ENCODE results near the gene TMEFF1. TPM values are rescaled to one million over a fixed set of nuclear protein-coding genes. Genes with fewer than 3 reads are reported as not detected.
"Not testable (repeated sequence)": the region's sequence is repeated elsewhere in the genome, so short reads cannot be mapped to it uniquely, and the experiment has no call there.

The TMEFF1 gene
- 53.0 TPM for total RNA-seq

GRCh38 chr9:100472788-100473275, at the start of gene TMEFF1:
TMEFF1 (plus strand) TSS chr9:100473149; CDS start chr9:100473545, 396 bp downstream.
- DNase-seq (ENCODE audit: low spot score in 2 of 2) (peak; percentile 82 to 88), FAIRE-seq (no peak)

GRCh38 chr9:100425758-100426157, 47.2 kb upstream of the TMEFF1 start:
- FAIRE-seq (no peak), DNase-seq (ENCODE audit: low spot score in 2 of 2) (no peak)

- DNase-seq (ENCODE audit: low spot score in 2 of 2) (no peak), FAIRE-seq (no peak)
Observed at GRCh38 chr9:100426189-100426529, 46.8 kb upstream of the TMEFF1 start.

- peak; percentile 88 to 90 for DNase-seq (ENCODE audit: low spot score in 2 of 2)
- FAIRE-seq = no peak
Observed at GRCh38 chr9:100426530-100427365, 46.2 kb upstream of the TMEFF1 start, which contains the start of gene MSANTD3. MSANTD3 (plus strand) TSS chr9:100427143; CDS start chr9:100441939, 14,796 bp downstream.

- DNase-seq (ENCODE audit: low spot score in 2 of 2) (peak in 1 of 2 donors; percentile 60), FAIRE-seq (no peak)
Observed at GRCh38 chr9:100427366-100428263, 45.3 kb upstream of the TMEFF1 start.

GRCh38 chr9:100428871-100429654, 43.9 kb upstream of the TMEFF1 start:
- FAIRE-seq (no peak), DNase-seq (ENCODE audit: low spot score in 2 of 2) (peak; percentile 25 to 33)

GRCh38 chr9:100430286-100430940, 42.5 kb upstream of the TMEFF1 start:
- DNase-seq (ENCODE audit: low spot score in 2 of 2) = no peak
- FAIRE-seq = no peak

- no peak for FAIRE-seq
- DNase-seq (ENCODE audit: low spot score in 2 of 2) = no peak
Observed at GRCh38 chr9:100431886-100432285, 41.1 kb upstream of the TMEFF1 start.

GRCh38 chr9:100432736-100433135, 40.2 kb upstream of the TMEFF1 start:
- FAIRE-seq = no peak

GRCh38 chr9:100436571-100436970, 36.4 kb upstream of the TMEFF1 start:
- no peak for FAIRE-seq
- no peak for DNase-seq (ENCODE audit: low spot score in 2 of 2)

More at GRCh38 chr9:100432736-100433135, 40.2 kb upstream of the TMEFF1 start:
- no peak for DNase-seq (ENCODE audit: low spot score in 2 of 2)

GRCh38 chr9:100437860-100438805, 34.8 kb upstream of the TMEFF1 start:
- FAIRE-seq = peak; percentile 31
- peak; percentile 30 to 39 for DNase-seq (ENCODE audit: low spot score in 2 of 2)

GRCh38 chr9:100440071-100440470, 32.9 kb upstream of the TMEFF1 start:
- no peak for DNase-seq (ENCODE audit: low spot score in 2 of 2)
- no peak for FAIRE-seq

GRCh38 chr9:100440487-100440886, 32.5 kb upstream of the TMEFF1 start:
- DNase-seq (ENCODE audit: low spot score in 2 of 2); FAIRE-seq: not testable (repeated sequence)

- FAIRE-seq (no peak), DNase-seq (ENCODE audit: low spot score in 2 of 2) (no peak)
Observed at GRCh38 chr9:100441911-100442361, 31.0 kb upstream of the TMEFF1 start.

- DNase-seq (ENCODE audit: low spot score in 2 of 2) (no peak), FAIRE-seq (no peak)
Observed at GRCh38 chr9:100443781-100444768, 28.9 kb upstream of the TMEFF1 start.

GRCh38 chr9:100445161-100445902, 27.6 kb upstream of the TMEFF1 start:
- DNase-seq (ENCODE audit: low spot score in 2 of 2) (no peak), FAIRE-seq (peak; percentile 30)

Measured in frontal cortex (tissue), 4 donors.